HepG2 (cell line): ENCODE results near the gene ADORA3. TPM values are rescaled to one million over a fixed set of nuclear protein-coding genes. Genes with fewer than 3 reads are reported as not detected.
A peak's percentile ranks its signal among the peaks of the same experiment; 100 is the strongest.

Experiments
- ATAC-seq: fragments of 200-7000 bp; cut with Tn5 transposase; 3 replicates; pipeline ENCODE4 v1.9.1; 2020; ENCODE audit warnings: mild to moderate bottlenecking, moderate library complexity
- BruUV-seq: library from RNA; stranded (reverse); fragments of 400-500 nt; replicated peaks from 2 replicates; lab custom pipeline; 2021; lab: Mats Ljungman, UMichigan
- CTCF ChIA-PET: fragments of 300-600 bp; formaldehyde crosslinking; extraction: SDS; loops from one replicate; lab custom pipeline; 2021; ENCODE audit warnings: low total read pairs, inconsistent platforms, low intra/inter-chr PET ratio; lab: Yijun Ruan, JAX
- POLR2A ChIA-PET: fragments of 350-600 bp; sonication (Branson Sonifier 250); formaldehyde crosslinking; loops from one replicate; lab custom pipeline; 2020; ENCODE audit warnings: antibody characterized with exemption, inconsistent platforms; lab: Yijun Ruan, JAX
- DNase-seq: peaks from one replicate; pipeline ENCODE4 v3.0.0-alpha.2; 2015; ENCODE audit warnings: low spot score
- FAIRE-seq: peaks from 3 replicates; lab custom pipeline; 2011; peaks lifted over from hg19 to GRCh38; lab: Jason Lieb, UNC
- H2AFZ ChIP-seq: one replicate; pipeline ENCODE4 v1.6.1; 2011; ENCODE audit warnings: low read length, inconsistent platforms
- H3K27ac ChIP-seq: fragments of 300-600 bp; 3 replicates; pipeline ENCODE4 v1.8.0; 2011; ENCODE audit warnings: mixed run types, mild to moderate bottlenecking, mixed read lengths, low read length, inconsistent platforms; ENCODE audit not compliant: insufficient read depth; ENCODE audit errors: extremely low read length
- H3K27me3 ChIP-seq, 2 experiments: fragments of 200-600 bp in 1 of 2; 2 replicates in 1 of 2; 3 replicates in 1 of 2; pipeline versions ENCODE4 v1.6.0 to v1.8.0; 2011; ENCODE audit warnings: low read length in 2 of 2, mild to moderate bottlenecking in 2 of 2, moderate library complexity in 2 of 2, inconsistent platforms in 1 of 2; ENCODE audit not compliant: insufficient read depth in 2 of 2, control insufficient read depth in 1 of 2
- H3K36me3 ChIP-seq, 2 experiments: fragments of 200-600 bp in 1 of 2; replicated peaks in 1 of 2; 2 replicates in 1 of 2; 3 replicates in 1 of 2; pipeline versions ENCODE4 v1.5.1 to v1.8.0; 2011; ENCODE audit warnings: low read length in 2 of 2, inconsistent platforms in 1 of 2; ENCODE audit not compliant: insufficient read depth in 2 of 2, control insufficient read depth in 1 of 2
- H3K4me1 ChIP-seq: 2 replicates; pipeline ENCODE4 v1.5.1; 2012; ENCODE audit warnings: low read length, inconsistent platforms; ENCODE audit not compliant: insufficient read depth
- H3K4me2 ChIP-seq: 2 replicates; pipeline ENCODE4 v1.6.0; 2011; ENCODE audit warnings: low read depth, low read length, inconsistent platforms
- H3K4me3 ChIP-seq, 3 experiments: fragments of 200-600 bp in 1 of 3; sonication (generic), shearing (Covaris generic) in 1 of 3; replicated peaks in 1 of 3; 2 replicates each; pipeline ENCODE4 v1.5.1; 2011 to 2016; ENCODE audit warnings: low read length in 3 of 3, inconsistent platforms in 2 of 3, low read depth in 2 of 3, mild to moderate bottlenecking in 2 of 3, control low read depth in 1 of 3, mixed read lengths in 1 of 3; ENCODE audit not compliant: insufficient read depth in 1 of 3
- H3K79me2 ChIP-seq: one replicate; pipeline ENCODE4 v1.6.1; 2011; ENCODE audit warnings: low read length, inconsistent platforms; ENCODE audit not compliant: insufficient read depth
- H3K9ac ChIP-seq: 2 replicates; pipeline ENCODE4 v1.6.0; 2011; ENCODE audit warnings: mild to moderate bottlenecking, low read depth, low read length, inconsistent platforms; ENCODE audit not compliant: insufficient read depth
- H3K9me3 ChIP-seq: 2 replicates; pipeline ENCODE4 v1.5.1; 2012; ENCODE audit warnings: mild to moderate bottlenecking, low read length
- H4K20me1 ChIP-seq: 2 replicates; pipeline ENCODE4 v1.6.0; 2011; ENCODE audit warnings: inconsistent platforms, mild to moderate bottlenecking, low read length, moderate library complexity; ENCODE audit not compliant: insufficient read depth
- AHDC1 ChIP-seq: sonication (generic); formaldehyde crosslinking; IDR thresholded peaks from 2 replicates; pipeline ENCODE4 v1.5.1; 2020; ENCODE audit warnings: mild to moderate bottlenecking, missing genetic modification reagents, borderline replicate concordance
- HOXA7 ChIP-seq: sonication (generic); formaldehyde crosslinking; IDR thresholded peaks from 2 replicates; pipeline ENCODE4 v1.8.1; 2022; ENCODE audit warnings: mild to moderate bottlenecking, missing genetic modification reagents, moderate library complexity
- PHF5A ChIP-seq: IDR thresholded peaks from one replicate; pipeline ENCODE4 v1.6.1; 2018; ENCODE audit warnings: low read depth, missing genetic modification reagents; ENCODE audit not compliant: unreplicated experiment
- SMAD9 ChIP-seq: sonication (generic); formaldehyde crosslinking; IDR thresholded peaks from 2 replicates; pipeline ENCODE4 v1.5.1; 2020; ENCODE audit warnings: mild to moderate bottlenecking, missing genetic modification reagents
- ZBTB46 ChIP-seq: sonication (generic); formaldehyde crosslinking; IDR thresholded peaks from 2 replicates; pipeline ENCODE4 v1.4.0; 2020; ENCODE audit warnings: mild to moderate bottlenecking, missing genetic modification reagents, borderline replicate concordance
- ZNF18 ChIP-seq: sonication (generic); formaldehyde crosslinking; IDR thresholded peaks from 2 replicates; pipeline ENCODE4 v1.8.0; 2022; ENCODE audit warnings: mild to moderate bottlenecking, missing genetic modification reagents; ENCODE audit not compliant: insufficient replicate concordance
- ZNF234 ChIP-seq: sonication (generic); formaldehyde crosslinking; conservative IDR thresholded peaks from 2 replicates; pipeline ENCODE4 v1.5.1; 2020; ENCODE audit warnings: mild to moderate bottlenecking, missing genetic modification reagents
- ZNF276 ChIP-seq: sonication (generic); formaldehyde crosslinking; IDR thresholded peaks from 2 replicates; pipeline ENCODE4 v1.4.0; 2020; ENCODE audit warnings: mild to moderate bottlenecking, low read depth, missing genetic modification reagents
- ZNF883 ChIP-seq: sonication (generic); formaldehyde crosslinking; IDR thresholded peaks from 2 replicates; pipeline ENCODE4 v1.5.1; 2020; ENCODE audit warnings: mild to moderate bottlenecking, missing genetic modification reagents; ENCODE audit errors: not compliant biosample characterization
- WGBS: methylation state at CpG from one replicate; pipeline ENCODE4 v1.1.6; 2017; ENCODE audit warnings: low lambda C conversion rate; 5-methylcytosine and 5-hydroxymethylcytosine counted together
- in situ Hi-C: cut with HindIII; loops from 2 replicates; pipeline ENCODE4 v1.10.0; 2017; ENCODE audit warnings: low pct_unique_long_range_greater_than_20kb; ENCODE audit not compliant: extremely low pct_ligation_motif_present
- intact Hi-C: fragments of 100-400 bp; cut with micrococcal nuclease; formaldehyde crosslinking; loops from one replicate; pipeline ENCODE4 v1.10.0; 2022; ENCODE audit not compliant: unreplicated experiment
- polyA plus RNA-seq, 8 experiments: library from polyadenylated mRNA; depleted of rRNA in 3 of 8; stranded (reverse) in 7 of 8; unstranded in 1 of 8; fragments of >200 nt; fragmentation: Illumina TruSeq in 4 of 8; extraction: Trizol in 4 of 8; gene quantifications; 2 replicates each; pipeline versions ENCODE4 v1.2.1 to v1.2.3, GENCODE V29; 2011 to 2016; ENCODE audit warnings: low read depth in 4 of 8, missing spikeins in 1 of 8, mixed read lengths in 1 of 8; ENCODE audit not compliant: insufficient read depth in 1 of 8
- total RNA-seq, 5 experiments: library from RNA; depleted of rRNA; stranded (reverse); fragments of >200 nt; fragmentation: Illumina TruSeq; extraction: Trizol; gene quantifications; 2 replicates each; pipeline ENCODE4 v1.2.3, GENCODE V29; 2016; ENCODE audit warnings: low read depth in 1 of 5

The ADORA3 gene
- total and polyA plus RNA-seq, 2 of the 13 experiments (the other 11 are each of a cell fraction or from before 2014, with no cell fraction given): not detected

- TF ChIP-seq AHDC1: peak; percentile 32; the same call in 1 of the 2 replicates
Measured at GRCh38 chr1:111507411-111508201, 4.2 kb upstream of the ADORA3 start (continued).

GRCh38 chr1:111506561-111506960 lies 3.1 kb upstream of the ADORA3 start:
- no peak overlapping the region for H2AFZ ChIP-seq
- H3K4me2 ChIP-seq: no peak overlapping the region
- no peak overlapping the region for H3K27ac ChIP-seq
- no peak for DNase-seq
- no peak for ATAC-seq
- H3K4me1 ChIP-seq: peaks cover 69% of the 10 kb centered on the region
- BruUV-seq: no TSS peak
- no peak overlapping the region for H3K4me3 ChIP-seq
- no peak for FAIRE-seq
- in situ Hi-C loops (loop anchor here (5.0 to 10.0 kb wide), 2 partner anchors 118 to 151 kb away; no protein-coding TSS in a partner anchor), intact Hi-C loops (loop anchor here (5.0 kb wide), 1 partner anchor 56 kb away; no protein-coding TSS in a partner anchor)
- no peak overlapping the region for H3K9ac ChIP-seq
- POLR2A ChIA-PET: interaction anchor here (1.5 to 3.6 kb wide), 4 partner anchors 8 to 122 kb away, joined by 3 to 45 read pairs (median 13); partner anchors contain the start of gene RAP1A
- H3K27me3 ChIP-seq: no peaks in the 10 kb centered on the region; a peak in 1 of 5 replicates
- H3K79me2 ChIP-seq: no peaks in the 10 kb centered on the region
- no peaks in the 10 kb centered on the region for H3K36me3 ChIP-seq
- H3K9me3 ChIP-seq: no peaks in the 10 kb centered on the region
- no peaks in the 10 kb centered on the region for H4K20me1 ChIP-seq
- WGBS: 31% methylated on average over 2 of the region's 2 CpGs
- CTCF ChIA-PET: interaction anchor here (3.3 kb wide), 1 partner anchor 150 kb away, joined by 27 read pairs; no protein-coding TSS in a partner anchor
- no peak for TF ChIP-seq ZNF883 (CRISPR knock-in tag)
- no peak for TF ChIP-seq ZNF18
- no peak for TF ChIP-seq PHF5A (CRISPR knock-in tag)
- TF ChIP-seq HOXA7 (CRISPR knock-in tag): no peak
- TF ChIP-seq ZBTB46 (CRISPR knock-in tag): no peak
- TF ChIP-seq SMAD9 (CRISPR knock-in tag): no peak
- TF ChIP-seq ZNF276 (CRISPR knock-in tag): no peak
- no peak for TF ChIP-seq ZNF234
